Measurements from ENCODE around the gene SV2B.

SV2B gene

GRCh38 chr15:91142106-91142744 lies 42.2 kb downstream of the SV2B start:
- DNase-seq, result peak; percentile 25

GRCh38 chr15:91142946-91143345 lies 42.9 kb downstream of the SV2B start:
- DNase-seq, result no peak

DNA sequence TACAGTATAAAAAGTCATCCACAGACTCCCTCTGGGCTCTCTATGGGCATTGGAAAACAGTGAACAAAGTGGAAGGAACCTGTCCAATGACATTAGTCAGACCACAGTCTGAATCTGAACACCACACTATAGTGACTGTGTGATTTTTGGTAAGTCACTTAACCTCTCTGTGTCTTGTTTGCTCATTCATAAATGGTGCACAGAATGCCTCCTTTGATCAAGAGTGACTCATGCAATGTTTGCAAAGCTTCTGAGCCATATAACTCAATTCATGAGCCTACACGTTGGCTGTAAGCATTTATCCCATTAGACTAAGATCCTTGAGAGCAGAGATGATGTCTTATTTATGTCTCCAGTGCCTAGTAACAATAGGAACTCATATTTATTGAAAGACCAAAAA lies 46.7 kb downstream of the SV2B start:
- DNase-seq, result no peak

- no peak for DNase-seq
These were observed 48.2 kb downstream of the SV2B start for GRCh38 chr15:91148243-91148642.

DNA sequence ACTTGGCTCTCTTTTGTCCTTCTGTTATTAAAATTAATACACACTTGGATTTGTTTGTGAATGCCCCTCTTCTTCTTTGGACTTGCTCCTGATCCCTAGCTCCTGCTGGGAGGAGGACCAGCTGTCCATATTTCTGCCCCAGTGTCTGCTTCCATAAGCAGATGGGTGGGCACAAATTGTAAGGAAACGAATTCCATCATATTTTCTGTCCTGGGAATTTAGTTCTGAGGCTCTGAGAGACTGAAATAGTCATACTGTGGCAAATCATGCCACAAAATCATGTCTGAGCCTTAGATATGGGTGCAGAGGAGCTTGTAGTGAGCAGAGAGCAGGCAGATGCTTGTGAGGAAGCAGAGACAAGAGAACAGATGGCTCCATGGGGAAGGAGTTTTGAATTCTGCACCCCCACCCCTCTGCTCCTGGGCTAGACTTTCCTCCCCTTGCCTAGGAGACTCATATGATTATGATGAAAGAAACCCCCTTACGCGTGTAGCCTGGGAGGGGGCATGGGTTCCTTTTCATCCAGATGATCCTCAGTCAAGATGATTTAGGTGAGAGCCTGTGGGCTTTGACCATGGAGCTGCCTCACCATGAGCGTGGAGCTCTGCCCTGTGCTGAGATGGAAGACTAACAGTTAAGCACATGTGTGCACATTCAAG lies 50.6 kb downstream of the SV2B start:
- DNase-seq, result peak; percentile 14

DNA sequence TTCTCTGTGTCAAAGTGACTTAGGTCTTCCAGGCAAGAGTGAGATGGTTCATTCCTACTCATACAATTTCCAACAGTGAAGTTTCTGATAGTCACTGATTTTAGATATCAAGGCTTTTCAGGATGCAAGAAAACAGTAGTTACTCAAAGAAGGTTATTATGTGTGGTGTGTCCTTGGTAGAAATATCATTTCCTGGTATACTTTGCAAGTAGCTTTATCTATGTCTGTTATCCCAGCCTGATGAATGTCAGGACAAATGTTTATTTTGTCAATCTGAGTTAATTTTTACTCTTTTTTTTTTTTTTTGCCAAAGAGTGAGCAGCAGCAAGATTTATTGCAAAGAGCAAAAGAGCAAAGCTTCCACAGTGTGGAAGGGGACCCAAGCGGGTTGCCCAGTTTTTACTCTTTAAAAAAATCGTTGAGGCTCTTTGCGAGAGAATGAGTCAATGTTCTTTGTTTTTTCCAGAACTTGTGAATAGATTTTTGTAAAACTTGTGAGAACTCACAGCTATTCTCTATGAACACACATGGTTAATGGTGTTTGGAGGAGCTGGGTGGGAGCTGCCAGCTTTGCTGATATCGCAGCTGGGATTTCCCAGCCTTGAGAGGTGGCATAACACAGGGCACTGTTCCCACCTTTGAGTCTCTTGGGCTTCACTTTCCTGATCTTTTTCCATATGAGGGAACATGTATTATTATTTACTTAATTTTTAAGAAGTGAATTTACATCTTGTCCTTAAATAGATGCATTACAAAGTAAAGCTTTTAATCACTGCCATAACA lies 51.9 kb downstream of the SV2B start:
- no peak for DNase-seq

- no peak for DNase-seq
These were observed 53.0 kb downstream of the SV2B start for GRCh38 chr15:91152896-91153581.

- DNase-seq, result no peak
These were observed 53.9 kb downstream of the SV2B start for GRCh38 chr15:91153954-91154353.

- no peak for DNase-seq
These were observed 56.2 kb downstream of the SV2B start for GRCh38 chr15:91156175-91156726.

- no peak for DNase-seq
These were observed 58.6 kb downstream of the SV2B start for GRCh38 chr15:91158415-91159394.

DNA sequence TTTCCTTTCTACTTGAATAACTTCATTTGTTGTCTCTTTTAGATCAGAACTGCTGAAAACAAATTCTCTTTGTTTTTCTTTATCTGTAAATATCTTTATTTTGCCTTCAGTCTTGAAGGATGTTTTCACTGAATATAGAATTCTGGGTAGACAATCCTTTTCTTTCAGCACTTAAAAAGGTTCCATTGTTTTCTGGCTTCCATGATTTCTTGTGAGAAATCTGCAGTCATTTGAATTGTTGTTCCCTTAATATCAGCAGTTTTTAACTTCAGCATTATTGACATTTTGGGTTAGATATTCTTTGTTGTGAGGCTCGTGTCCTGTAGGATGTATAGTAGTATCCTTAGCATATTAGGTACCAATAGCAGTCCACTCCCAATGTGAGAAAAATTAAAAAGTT lies 65.8 kb downstream of the SV2B start:
- DNase-seq, result no peak

- DNase-seq, result no peak
These were observed 68.4 kb downstream of the SV2B start for GRCh38 chr15:91168457-91168856.

- no peak for DNase-seq
These were observed 71.3 kb downstream of the SV2B start for GRCh38 chr15:91171334-91171733.

GRCh38 chr15:91182101-91182500 lies 82.0 kb downstream of the SV2B start:
- DNase-seq, result no peak

DNA sequence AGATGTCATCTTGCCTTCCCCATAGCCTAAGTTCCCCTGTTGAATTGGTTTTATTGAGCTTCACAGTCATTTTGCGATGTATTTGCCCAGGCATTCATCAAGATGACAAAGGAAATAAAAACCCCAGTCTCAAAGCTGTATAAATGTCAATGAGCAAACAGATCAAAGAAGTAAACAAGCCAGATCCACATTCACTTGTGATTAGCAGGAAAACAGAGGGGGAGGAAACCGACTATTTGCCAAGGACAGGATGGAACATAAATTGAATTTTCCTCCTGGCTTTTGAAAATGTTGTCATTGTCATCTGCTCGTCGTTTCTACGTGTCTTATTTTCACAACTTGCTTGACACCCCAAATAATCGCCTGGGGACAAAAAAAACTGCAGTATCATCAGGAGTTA lies 83.5 kb downstream of the SV2B start:
- peak; percentile 18 for DNase-seq

GRCh38 chr15:91184441-91184840 lies 84.4 kb downstream of the SV2B start:
- no peak for DNase-seq

- no peak for DNase-seq
These were observed 87.0 kb downstream of the SV2B start for GRCh38 chr15:91186904-91187656.

GRCh38 chr15:91192285-91192684 lies 92.2 kb downstream of the SV2B start:
- no peak for DNase-seq

DNA sequence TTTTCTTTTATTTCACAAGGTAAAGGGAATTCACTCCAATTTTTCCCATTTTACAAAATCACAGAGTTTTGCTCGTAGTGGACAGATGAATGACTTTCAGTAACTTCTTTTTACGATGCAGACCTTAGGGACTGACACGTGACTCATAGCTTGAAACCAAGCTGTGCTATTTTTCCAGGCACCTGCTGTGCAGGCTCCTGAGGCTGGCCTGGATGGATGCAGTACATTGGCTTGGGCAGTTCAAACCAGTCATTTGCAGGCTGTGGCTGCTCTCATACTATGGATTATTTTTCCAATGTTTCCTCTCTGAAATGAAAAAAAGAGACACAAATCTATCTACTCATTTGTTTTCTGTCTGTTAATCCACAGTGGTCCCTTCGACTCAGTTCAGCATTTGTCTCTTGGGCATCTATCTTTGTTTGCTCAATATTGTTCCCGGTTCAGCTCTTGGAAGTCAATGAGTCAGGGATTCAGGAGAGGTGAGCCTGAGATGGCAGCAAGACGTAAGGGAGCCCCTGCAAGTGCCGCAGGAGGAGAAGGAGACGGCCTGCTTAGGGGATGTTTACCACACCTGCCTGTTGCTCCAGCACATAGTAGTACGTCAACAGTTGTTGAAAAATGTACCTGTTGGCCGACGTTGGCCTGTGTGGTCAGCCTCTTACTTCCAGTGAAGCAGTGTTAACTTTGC lies 92.8 kb downstream of the SV2B start:
- DNase-seq, result peak; percentile 18

- no peak for DNase-seq
These were observed 93.3 kb downstream of the SV2B start for GRCh38 chr15:91193378-91193720.

GRCh38 chr15:91196127-91196526 lies 96.1 kb downstream of the SV2B start:
- DNase-seq, result no peak
